T47D (cell line): ENCODE results near the gene CELF4.

Experiments
- DNase-seq, 2 experiments: peaks; one replicate each; pipeline versions ENCODE4 v3.0.0 to v3.0.0-alpha.2; 2011 to 2012; ENCODE audit warnings: low read depth in 1 of 2, low spot score in 1 of 2
- JUND ChIP-seq: IDR thresholded peaks from 2 replicates; pipeline ENCODE4 v1.6.1; 2012; ENCODE audit warnings: low read depth
- in situ Hi-C: cut with HindIII; loops from 2 replicates; pipeline ENCODE4 v1.10.0; 2016; ENCODE audit warnings: low sequenced_read_pairs, low pct_unique_long_range_greater_than_20kb

The CELF4 gene

GRCh38 chr18:37567061-37567993 is 1.7 kb upstream of the CELF4 start:
- no peak for TF ChIP-seq JUND
- in situ Hi-C loops, result no loop called here

DNA sequence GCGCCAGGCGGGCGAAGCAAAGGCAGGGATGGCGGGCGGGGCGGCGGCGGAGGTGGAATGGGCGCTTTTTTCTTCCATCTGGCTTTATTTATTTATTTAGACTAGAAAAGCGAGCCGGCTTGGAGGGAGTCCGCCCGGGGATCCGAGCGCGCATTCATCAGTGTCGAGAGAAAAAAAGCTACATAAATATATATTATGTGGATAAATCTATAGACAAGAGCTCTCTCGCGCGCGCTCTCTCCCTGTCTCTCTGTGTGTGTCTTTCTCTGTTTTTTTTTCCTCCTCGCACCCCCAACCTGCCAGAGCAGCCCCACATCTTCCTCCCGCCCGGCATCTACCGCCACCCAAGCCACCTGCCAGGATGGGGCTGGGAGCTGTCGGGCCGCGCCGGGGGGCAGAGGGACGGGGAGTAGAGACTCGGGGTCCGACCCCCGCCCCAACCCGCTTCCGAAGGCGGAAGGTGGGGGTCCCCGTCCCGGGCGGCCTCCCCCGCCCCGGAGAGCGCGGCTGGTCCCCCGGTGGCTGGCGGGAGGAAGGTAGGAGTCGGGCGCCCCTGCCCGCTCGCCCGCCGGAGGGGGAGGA is 972 bp upstream of the CELF4 start:
- DNase-seq, result no peak
- TF ChIP-seq JUND, result no peak
- in situ Hi-C loops, result no loop called here

More at GRCh38 chr18:37567061-37567993, 1.7 kb upstream of the CELF4 start:
- no peak for DNase-seq

GRCh38 chr18:37565977-37566478 is 430 bp upstream of the CELF4 start:
- peak; percentile 52 to 72 for DNase-seq
- no peak for TF ChIP-seq JUND
- in situ Hi-C loops, result no loop called here

- peak; percentile 70 for DNase-seq
- in situ Hi-C loops, result no loop called here
- no peak for TF ChIP-seq JUND
Measured at GRCh38 chr18:37564711-37565100, 892 bp downstream of the CELF4 start.

DNA sequence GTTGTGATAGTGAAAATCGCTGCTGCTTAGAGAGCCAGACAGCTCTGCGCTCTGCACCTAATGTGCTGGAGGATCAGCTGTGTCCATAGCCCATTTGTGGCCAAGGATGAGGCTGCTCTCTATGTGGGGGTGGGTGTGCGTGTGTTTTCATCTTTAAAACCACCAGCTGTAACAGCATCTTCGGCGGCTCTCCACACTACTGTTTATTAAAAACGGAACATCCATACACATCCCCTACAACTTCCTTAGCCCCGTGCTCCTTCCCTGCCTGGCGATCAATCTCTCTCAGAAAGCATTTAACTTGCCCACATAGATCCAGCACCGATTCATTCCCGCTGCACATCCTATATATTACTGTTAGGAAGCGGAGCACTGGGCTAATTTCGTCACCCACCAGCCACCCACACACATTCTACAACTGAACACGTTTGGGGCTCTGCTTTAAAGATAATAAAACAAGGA is 1.6 kb downstream of the CELF4 start:
- no peak for TF ChIP-seq JUND
- in situ Hi-C loops, result no loop called here
- DNase-seq, result no peak

DNA sequence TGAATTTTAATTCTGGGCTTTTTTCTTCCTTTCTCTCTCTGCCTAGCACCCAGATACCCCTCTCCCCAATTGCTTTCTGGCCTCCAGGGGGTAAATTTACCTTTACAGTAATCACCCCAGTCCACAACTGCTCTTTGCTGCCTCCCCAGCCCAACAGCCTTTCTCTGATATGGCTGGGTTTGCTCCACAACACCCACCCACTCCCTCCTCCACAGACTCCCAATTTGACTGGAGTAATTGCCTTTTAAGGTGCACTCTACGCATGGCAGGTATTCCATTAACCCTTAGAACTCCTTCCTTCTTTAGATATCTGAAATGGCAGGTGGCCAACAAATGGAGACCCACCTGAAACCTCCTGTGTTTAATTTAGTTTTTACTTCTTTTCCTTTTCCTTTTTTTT is 3.6 kb downstream of the CELF4 start:
- no peak for DNase-seq
- in situ Hi-C loops, result no loop called here
- no peak for TF ChIP-seq JUND

DNA sequence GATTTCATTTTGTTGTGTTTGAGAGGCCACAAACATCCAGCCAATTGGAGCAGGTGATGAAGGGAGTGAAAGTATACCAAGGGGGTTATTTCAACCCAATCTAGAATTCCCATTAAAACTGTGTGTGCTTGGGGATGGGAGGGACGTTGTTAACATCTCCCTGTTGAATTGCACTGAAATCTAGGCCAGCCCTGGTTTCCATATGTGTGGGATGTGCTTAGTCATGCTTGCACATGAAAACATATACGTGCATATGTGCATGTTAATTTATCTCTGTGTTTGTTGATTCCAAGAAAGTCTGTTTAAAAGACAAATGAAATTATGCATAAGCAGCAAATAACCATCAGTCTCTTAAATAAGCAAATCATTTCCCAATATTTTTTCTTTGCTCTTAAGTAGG is 5.6 kb downstream of the CELF4 start:
- in situ Hi-C loops, result no loop called here
- no peak for DNase-seq
- no peak for TF ChIP-seq JUND

- in situ Hi-C loops, result no loop called here
- no peak for TF ChIP-seq JUND
- DNase-seq, result no peak
Measured at GRCh38 chr18:37559194-37559593, 6.4 kb downstream of the CELF4 start.

DNA sequence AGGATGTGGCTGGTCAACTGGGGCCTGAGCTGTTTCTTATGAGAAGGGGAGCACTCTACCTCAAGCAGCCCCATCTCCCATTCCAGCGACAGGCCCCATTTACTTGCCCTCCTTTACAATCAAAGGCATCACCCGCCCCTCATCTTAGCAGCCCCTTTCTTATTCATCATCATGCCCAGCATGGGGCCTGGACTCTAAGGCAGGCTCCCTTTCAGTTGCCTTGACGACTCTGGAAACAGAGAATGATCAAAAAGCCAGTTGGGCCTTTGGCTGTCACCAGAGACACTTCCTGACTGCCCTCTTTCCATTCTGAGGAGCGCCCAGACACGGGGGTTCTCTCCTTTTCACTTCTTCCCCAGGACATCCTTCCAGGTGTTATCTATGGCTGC is 11.2 kb downstream of the CELF4 start:
- no peak for TF ChIP-seq JUND
- in situ Hi-C loops, result no loop called here
- DNase-seq, result no peak

GRCh38 chr18:37553633-37554398 is 11.8 kb downstream of the CELF4 start:
- in situ Hi-C loops, result no loop called here
- DNase-seq, result no peak
- no peak for TF ChIP-seq JUND

- in situ Hi-C loops, result no loop called here
- DNase-seq, result no peak
Measured at GRCh38 chr18:37552286-37552685, 13.3 kb downstream of the CELF4 start.

GRCh38 chr18:37551846-37552245 is 13.8 kb downstream of the CELF4 start:
- in situ Hi-C loops, result no loop called here
- DNase-seq, result no peak
- no peak for TF ChIP-seq JUND

More at GRCh38 chr18:37552286-37552685, 13.3 kb downstream of the CELF4 start:
- TF ChIP-seq JUND, result no peak
